ENCODE data around the gene GPR149. TPM values are rescaled to one million over a fixed set of nuclear protein-coding genes. Genes with fewer than 3 reads are reported as not detected.

The GPR149 gene
- total RNA-seq, 1 experiment from 2014 or later = not detected

GRCh38 chr3:154310840-154311239 lies 119.2 kb downstream of the GPR149 start:
- H3K27me3 ChIP-seq = no peaks in the 10 kb centered on the region
- no peaks in the 10 kb centered on the region for H3K9me3 ChIP-seq (replicated peaks)
- no peaks in the 10 kb centered on the region for H3K4me1 ChIP-seq
- no peak overlapping the region for H3K27ac ChIP-seq
- DNase-seq = no peak
- H3K4me3 ChIP-seq = no peak overlapping the region
- peaks cover 68% of the 10 kb centered on the region for H3K36me3 ChIP-seq

- Histone ChIP-seq H3K4me3 (no peak overlapping the region), H3K27ac (no peak overlapping the region), H3K9me3 (replicated peaks) (no peaks in the 10 kb centered on the region), H3K27me3 (no peaks in the 10 kb centered on the region), H3K4me1 (no peaks in the 10 kb centered on the region), H3K36me3 (peaks cover 73% of the 10 kb centered on the region)
- no peak for DNase-seq
These were observed 122.6 kb downstream of the GPR149 start for GRCh38 chr3:154307363-154307762.

- H3K9me3 ChIP-seq (replicated peaks) = no peaks in the 10 kb centered on the region
- DNase-seq = no peak
- H3K4me1 ChIP-seq = no peaks in the 10 kb centered on the region
- peaks cover 84% of the 10 kb centered on the region for H3K36me3 ChIP-seq
- no peak overlapping the region for H3K4me3 ChIP-seq
- H3K27me3 ChIP-seq = no peaks in the 10 kb centered on the region
- no peak overlapping the region for H3K27ac ChIP-seq
These were observed 125.1 kb downstream of the GPR149 start for GRCh38 chr3:154304936-154305335.

GRCh38 chr3:154304116-154304786 lies 125.7 kb downstream of the GPR149 start:
- Histone ChIP-seq H3K4me3 (no peak overlapping the region), H3K4me1 (no peaks in the 10 kb centered on the region), H3K9me3 (replicated peaks) (no peaks in the 10 kb centered on the region), H3K27me3 (no peaks in the 10 kb centered on the region), H3K36me3 (peaks cover 83% of the 10 kb centered on the region), H3K27ac (no peak overlapping the region)
- no peak for DNase-seq

- no peak for DNase-seq
- no peaks in the 10 kb centered on the region for H3K9me3 ChIP-seq (replicated peaks)
- no peak overlapping the region for H3K4me3 ChIP-seq
- H3K27me3 ChIP-seq = no peaks in the 10 kb centered on the region
- H3K4me1 ChIP-seq = no peaks in the 10 kb centered on the region
- H3K36me3 ChIP-seq = peaks cover 81% of the 10 kb centered on the region
- no peak overlapping the region for H3K27ac ChIP-seq
These were observed 128.4 kb downstream of the GPR149 start for GRCh38 chr3:154301561-154301960.

GRCh38 chr3:154294016-154294415 lies 136.0 kb downstream of the GPR149 start:
- no peaks in the 10 kb centered on the region for H3K4me1 ChIP-seq
- DNase-seq = no peak
- no peak overlapping the region for H3K27ac ChIP-seq
- no peak overlapping the region for H3K4me3 ChIP-seq
- H3K9me3 ChIP-seq (replicated peaks) = no peaks in the 10 kb centered on the region
- H3K36me3 ChIP-seq = peaks cover 71% of the 10 kb centered on the region
- no peaks in the 10 kb centered on the region for H3K27me3 ChIP-seq

GRCh38 chr3:154290187-154290586 lies 139.8 kb downstream of the GPR149 start:
- H3K4me1 ChIP-seq = no peaks in the 10 kb centered on the region
- no peaks in the 10 kb centered on the region for H3K9me3 ChIP-seq (replicated peaks)
- DNase-seq = no peak
- no peaks in the 10 kb centered on the region for H3K27me3 ChIP-seq
- H3K4me3 ChIP-seq = no peak overlapping the region
- peaks cover 78% of the 10 kb centered on the region for H3K36me3 ChIP-seq
- H3K27ac ChIP-seq = no peak overlapping the region

Other genes with a start within 250 kb of the GPR149 start
- 42.0 and 54.6 TPM in 2 replicates for gene DHX36, start 105.7 kb downstream of the GPR149 start, total RNA-seq (2014; rRNA removed; shearing (Covaris generic))